Measurements from ENCODE around the gene PHC2. TPM values are rescaled to one million over a fixed set of nuclear protein-coding genes. Genes with fewer than 3 reads are reported as not detected.

PHC2 gene
- total and polyA plus RNA-seq, 2 of the 13 experiments (the other 11 are each of a cell fraction or from before 2014, with no cell fraction given) = 52.5 to 84.9 TPM

- TF ChIP-seq ZBTB40 (IDR thresholded peaks at IDR 0.05) (no peak), ZBTB40 (CRISPR knock-in tag; IDR thresholded peaks at IDR 0.05) (no peak), XBP1 (CRISPR knock-in tag; IDR thresholded peaks at IDR 0.05) (no peak), CREBL2 (CRISPR knock-in tag; IDR thresholded peaks at IDR 0.05; ENCODE audit: borderline replicate concordance) (no peak), SMAD3 (CRISPR knock-in tag; IDR thresholded peaks at IDR 0.05) (no peak), CBX5 (CRISPR knock-in tag; IDR thresholded peaks at IDR 0.05; ENCODE audit: borderline replicate concordance) (no peak), FOXA3 (CRISPR knock-in tag; IDR thresholded peaks at IDR 0.05) (0 out of 2 replicates have a peak, but pooled peaks have one; percentile 15), CC2D1A (CRISPR knock-in tag; IDR thresholded peaks at IDR 0.05) (no peak), ZBTB10 (CRISPR knock-in tag; IDR thresholded peaks at IDR 0.05; ENCODE audit: borderline replicate concordance) (no peak), DPF2 (CRISPR knock-in tag; IDR thresholded peaks at IDR 0.05; ENCODE audit: borderline replicate concordance, low read depth) (no peak), ZNF629 (CRISPR knock-in tag; conservative IDR thresholded peaks at IDR 0.05) (peak; percentile 96), NR3C1 (CRISPR knock-in tag; IDR thresholded peaks at IDR 0.05) (no peak), ZNF343 (CRISPR knock-in tag; IDR thresholded peaks at IDR 0.05) (no peak), ETS1 (CRISPR knock-in tag; IDR thresholded peaks at IDR 0.05) (no peak), AHR (CRISPR knock-in tag; IDR thresholded peaks at IDR 0.05) (no peak), TEF (CRISPR knock-in tag; IDR thresholded peaks at IDR 0.05) (peak; percentile 66; the same call in 1 of the 2 replicates), KDM1A (CRISPR knock-in tag; IDR thresholded peaks at IDR 0.05) (peak; percentile 59; the same call in 1 of the 2 replicates)
These were observed 45.6 kb downstream of the PHC2 start (continued) for GRCh38 chr1:33385251-33385650.

All from HepG2 (cell line).